Panc1 (cell line): ENCODE data around the gene BLNK. TPM values are rescaled to one million over a fixed set of nuclear protein-coding genes. Genes with fewer than 3 reads are reported as not detected.

Experiments
- ATAC-seq: fragments of 200-7000 bp; cut with Tn5 transposase; 2 replicates; pipeline ENCODE4 v1.9.1; 2020; ENCODE audit warnings: mild to moderate bottlenecking, moderate library complexity
- BruUV-seq: library from RNA; stranded (reverse); fragments of 400-500 nt; replicated peaks from 2 replicates; lab custom pipeline; 2021; lab: Mats Ljungman, UMichigan
- CTCF ChIA-PET: fragments of 300-600 bp; sonication (Branson Sonifier 250); formaldehyde crosslinking; loops from one replicate; lab custom pipeline; 2022; ENCODE audit warnings: antibody characterized with exemption; lab: Charles Lee
- POLR2A ChIA-PET: fragments of 300-600 bp; sonication (Branson Sonifier 250); formaldehyde crosslinking; loops from one replicate; lab custom pipeline; 2022; ENCODE audit warnings: antibody characterized with exemption; lab: Charles Lee
- DNase-seq: peaks from one replicate; pipeline ENCODE4 v3.0.0-alpha.2; 2010; ENCODE audit warnings: low read depth, low spot score
- H3K27ac ChIP-seq: 2 replicates; pipeline ENCODE4 v1.5.1; 2011; ENCODE audit warnings: mild to moderate bottlenecking, low read length, inconsistent platforms
- H3K27me3 ChIP-seq: fragments of 200-500 bp; sonication (Bioruptor generic); 2 replicates; pipeline ENCODE4 v1.6.0; 2014; ENCODE audit warnings: low read length, inconsistent platforms; ENCODE audit not compliant: control insufficient read depth, insufficient read depth
- H3K36me3 ChIP-seq: fragments of 200-500 bp; sonication (Bioruptor generic); 2 replicates; pipeline ENCODE4 v1.5.1; 2014; ENCODE audit warnings: inconsistent platforms, mild to moderate bottlenecking, low read length, moderate library complexity; ENCODE audit not compliant: control insufficient read depth, insufficient read depth
- H3K4me1 ChIP-seq: 2 replicates; pipeline ENCODE4 v1.5.1; 2011; ENCODE audit warnings: inconsistent platforms, mild to moderate bottlenecking, low read length, moderate library complexity; ENCODE audit not compliant: control insufficient read depth, insufficient read depth
- H3K4me3 ChIP-seq, 2 experiments: 2 replicates each; pipeline ENCODE4 v1.5.1; 2011 to 2012; ENCODE audit warnings: low read depth in 2 of 2, low read length in 2 of 2, mild to moderate bottlenecking in 2 of 2, inconsistent platforms in 1 of 2, moderate library complexity in 1 of 2
- H3K9me3 ChIP-seq: fragments of 200-500 bp; sonication (Bioruptor generic); 2 replicates; pipeline ENCODE4 v1.5.1; 2014; ENCODE audit warnings: low read depth, mild to moderate bottlenecking, inconsistent platforms, low read length, moderate library complexity; ENCODE audit not compliant: control insufficient read depth, insufficient read depth
- POLR2AphosphoS5 ChIP-seq: IDR thresholded peaks from 2 replicates; pipeline ENCODE4 v1.6.1; 2012; ENCODE audit warnings: mild to moderate bottlenecking, low read depth, low read length, moderate library complexity
- SIN3A ChIP-seq: IDR thresholded peaks from 2 replicates; pipeline ENCODE4 v1.6.1; 2012; ENCODE audit warnings: low read depth, mild to moderate bottlenecking, low read length, moderate library complexity, borderline replicate concordance; ENCODE audit not compliant: insufficient read depth
- TCF7L2 ChIP-seq: IDR thresholded peaks from 2 replicates; pipeline ENCODE4 v1.6.1; 2011; ENCODE audit warnings: mild to moderate bottlenecking, low read depth, low read length, inconsistent platforms
- in situ Hi-C: cut with HindIII; loops from 2 replicates; pipeline ENCODE4 v1.10.0; 2016; ENCODE audit warnings: low sequenced_read_pairs, low pct_unique_long_range_greater_than_20kb
- intact Hi-C: fragments of 100-400 bp; cut with micrococcal nuclease; formaldehyde crosslinking; loops from one replicate; pipeline ENCODE4 v1.10.0; 2022; ENCODE audit not compliant: unreplicated experiment
- total RNA-seq: library from RNA; stranded (reverse); gene quantifications from one replicate; pipeline ENCODE4 v1.2.1, GENCODE V29; 2021; ENCODE audit not compliant: unreplicated experiment
- TF ChIP-seq, protein P1 (sequence below), 2 experiments: IDR thresholded peaks; 2 replicates each; pipeline ENCODE4 v1.6.1; 2011 to 2012; ENCODE audit warnings: low read depth in 2 of 2, control low read depth in 1 of 2, low read length in 1 of 2, mild to moderate bottlenecking in 1 of 2, moderate library complexity in 1 of 2; ENCODE audit not compliant: insufficient read depth in 1 of 2
- TF ChIP-seq, protein P2 (sequence below): fragments of 450-650 bp; IDR thresholded peaks from 2 replicates; pipeline ENCODE4 v1.5.1; 2017; ENCODE audit warnings: mild to moderate bottlenecking

Gene BLNK
- total RNA-seq, 1 experiment from 2014 or later: 0.10 TPM

DNA sequence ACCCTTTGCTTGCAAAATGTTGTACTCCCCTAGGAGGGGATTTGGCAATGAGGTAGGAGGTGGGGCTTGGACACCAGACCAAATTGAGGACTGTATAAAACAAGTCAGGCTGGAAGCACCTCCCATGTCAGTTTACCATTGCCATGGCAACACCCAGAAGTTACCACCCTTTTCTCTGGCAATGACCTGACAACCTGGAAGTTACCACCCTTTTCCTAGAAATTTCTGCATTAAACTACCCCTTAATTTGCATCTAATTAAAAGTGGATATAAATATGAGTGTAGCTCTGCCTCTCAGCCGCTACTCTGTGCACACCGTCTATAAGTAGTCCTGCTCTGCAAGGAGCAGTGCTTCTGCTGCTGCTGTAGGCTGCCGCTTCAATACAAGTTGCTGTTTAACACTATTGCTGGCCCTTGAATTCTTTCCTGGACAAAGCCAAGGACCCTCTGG is 7.8 kb upstream of the BLNK start:
- DNase-seq (no peak), ATAC-seq (no peak)
- H3K4me1 ChIP-seq: no peaks in the 10 kb centered on the region
- H3K27ac ChIP-seq: no peak overlapping the region
- BruUV-seq: no TSS peak
- TF ChIP-seq, protein P1, sequence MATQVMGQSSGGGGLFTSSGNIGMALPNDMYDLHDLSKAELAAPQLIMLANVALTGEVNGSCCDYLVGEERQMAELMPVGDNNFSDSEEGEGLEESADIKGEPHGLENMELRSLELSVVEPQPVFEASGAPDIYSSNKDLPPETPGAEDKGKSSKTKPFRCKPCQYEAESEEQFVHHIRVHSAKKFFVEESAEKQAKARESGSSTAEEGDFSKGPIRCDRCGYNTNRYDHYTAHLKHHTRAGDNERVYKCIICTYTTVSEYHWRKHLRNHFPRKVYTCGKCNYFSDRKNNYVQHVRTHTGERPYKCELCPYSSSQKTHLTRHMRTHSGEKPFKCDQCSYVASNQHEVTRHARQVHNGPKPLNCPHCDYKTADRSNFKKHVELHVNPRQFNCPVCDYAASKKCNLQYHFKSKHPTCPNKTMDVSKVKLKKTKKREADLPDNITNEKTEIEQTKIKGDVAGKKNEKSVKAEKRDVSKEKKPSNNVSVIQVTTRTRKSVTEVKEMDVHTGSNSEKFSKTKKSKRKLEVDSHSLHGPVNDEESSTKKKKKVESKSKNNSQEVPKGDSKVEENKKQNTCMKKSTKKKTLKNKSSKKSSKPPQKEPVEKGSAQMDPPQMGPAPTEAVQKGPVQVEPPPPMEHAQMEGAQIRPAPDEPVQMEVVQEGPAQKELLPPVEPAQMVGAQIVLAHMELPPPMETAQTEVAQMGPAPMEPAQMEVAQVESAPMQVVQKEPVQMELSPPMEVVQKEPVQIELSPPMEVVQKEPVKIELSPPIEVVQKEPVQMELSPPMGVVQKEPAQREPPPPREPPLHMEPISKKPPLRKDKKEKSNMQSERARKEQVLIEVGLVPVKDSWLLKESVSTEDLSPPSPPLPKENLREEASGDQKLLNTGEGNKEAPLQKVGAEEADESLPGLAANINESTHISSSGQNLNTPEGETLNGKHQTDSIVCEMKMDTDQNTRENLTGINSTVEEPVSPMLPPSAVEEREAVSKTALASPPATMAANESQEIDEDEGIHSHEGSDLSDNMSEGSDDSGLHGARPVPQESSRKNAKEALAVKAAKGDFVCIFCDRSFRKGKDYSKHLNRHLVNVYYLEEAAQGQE (IDR thresholded peaks at IDR 0.05; ENCODE audit: insufficient read depth in 1 of 2, low read depth in 2 of 2, low read length in 1 of 2): no peak
- H3K27me3 ChIP-seq: peaks cover under 1% of the 10 kb centered on the region; the same call in 1 of the 2 replicates
- no peak overlapping the region for H3K4me3 ChIP-seq
- ChIA-PET POLR2A (no interaction called here), CTCF (no interaction called here)
- intact Hi-C loops (no loop called here), in situ Hi-C loops (no loop called here)
- H3K36me3 ChIP-seq: no peaks in the 10 kb centered on the region
- H3K9me3 ChIP-seq: no peaks in the 10 kb centered on the region

DNA sequence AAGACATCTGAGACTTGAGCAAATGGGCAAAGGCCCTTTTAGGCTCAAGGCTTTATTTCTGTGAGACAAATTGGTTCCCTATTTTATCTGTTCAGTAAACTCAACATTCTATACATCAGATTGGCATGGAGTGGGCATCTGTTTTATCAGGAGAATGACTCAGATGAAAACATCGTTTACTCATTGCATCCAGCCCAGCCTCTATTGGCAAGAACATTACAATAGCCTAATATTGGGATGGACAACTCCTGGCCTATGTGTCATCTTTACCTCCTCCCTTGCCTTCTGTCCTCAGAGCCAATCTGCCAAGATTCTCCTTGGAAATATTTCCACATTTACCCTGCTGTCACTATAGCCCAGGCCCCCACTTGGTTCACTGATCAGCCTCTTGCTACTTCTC is 5.5 kb upstream of the BLNK start:
- Histone ChIP-seq H3K27me3 (peaks cover 14% of the 10 kb centered on the region), H3K36me3 (no peaks in the 10 kb centered on the region), H3K4me1 (no peaks in the 10 kb centered on the region), H3K27ac (no peak overlapping the region), H3K4me3 (no peak overlapping the region), H3K9me3 (no peaks in the 10 kb centered on the region)
- intact Hi-C loops (no loop called here), in situ Hi-C loops (no loop called here)
- ATAC-seq: no peak
- POLR2A ChIA-PET: interaction anchor here (0.7 kb wide), 1 partner anchor 415 kb away, joined by 3 read pairs; no protein-coding TSS in a partner anchor
- BruUV-seq: no TSS peak
- TF ChIP-seq, protein P1 (IDR thresholded peaks at IDR 0.05; ENCODE audit: insufficient read depth in 1 of 2, low read depth in 2 of 2, low read length in 1 of 2): no peak
- TF ChIP-seq POLR2AphosphoS5: no peak
- TF ChIP-seq TCF7L2: no peak
- TF ChIP-seq, protein P2, sequence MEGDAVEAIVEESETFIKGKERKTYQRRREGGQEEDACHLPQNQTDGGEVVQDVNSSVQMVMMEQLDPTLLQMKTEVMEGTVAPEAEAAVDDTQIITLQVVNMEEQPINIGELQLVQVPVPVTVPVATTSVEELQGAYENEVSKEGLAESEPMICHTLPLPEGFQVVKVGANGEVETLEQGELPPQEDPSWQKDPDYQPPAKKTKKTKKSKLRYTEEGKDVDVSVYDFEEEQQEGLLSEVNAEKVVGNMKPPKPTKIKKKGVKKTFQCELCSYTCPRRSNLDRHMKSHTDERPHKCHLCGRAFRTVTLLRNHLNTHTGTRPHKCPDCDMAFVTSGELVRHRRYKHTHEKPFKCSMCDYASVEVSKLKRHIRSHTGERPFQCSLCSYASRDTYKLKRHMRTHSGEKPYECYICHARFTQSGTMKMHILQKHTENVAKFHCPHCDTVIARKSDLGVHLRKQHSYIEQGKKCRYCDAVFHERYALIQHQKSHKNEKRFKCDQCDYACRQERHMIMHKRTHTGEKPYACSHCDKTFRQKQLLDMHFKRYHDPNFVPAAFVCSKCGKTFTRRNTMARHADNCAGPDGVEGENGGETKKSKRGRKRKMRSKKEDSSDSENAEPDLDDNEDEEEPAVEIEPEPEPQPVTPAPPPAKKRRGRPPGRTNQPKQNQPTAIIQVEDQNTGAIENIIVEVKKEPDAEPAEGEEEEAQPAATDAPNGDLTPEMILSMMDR: no peak
- TF ChIP-seq SIN3A: no peak
- CTCF ChIA-PET: no interaction called here
- DNase-seq: no peak
